Thymus (tissue), 11 donors: Measurements from ENCODE around the gene ALKBH4. TPM values are rescaled to one million over a fixed set of nuclear protein-coding genes. Genes with fewer than 3 reads are reported as not detected.
"Not testable (repeated sequence)": the region's sequence is repeated elsewhere in the genome, so short reads cannot be mapped to it uniquely, and the experiment has no call there.

ENCODE experiments used
- DNase-seq, 9 donors: peaks; one replicate each; pipeline ENCODE4 v3.0.0-alpha.2; 2013; ENCODE audit warnings: low spot score in 9 of 9, low read depth in 6 of 9, missing footprints in 1 of 9
- H3K27ac ChIP-seq, 2 donors: one replicate each; pipeline ENCODE4 v1.5.1; 2013; ENCODE audit warnings: control low read depth in 1 of 2, low read depth in 1 of 2, low read length in 1 of 2, mild to moderate bottlenecking in 1 of 2, moderate library complexity in 1 of 2
- H3K27me3 ChIP-seq, 2 donors: one replicate each; pipeline ENCODE4 v1.5.1; 2013; ENCODE audit warnings: low read length in 1 of 2; ENCODE audit not compliant: control insufficient read depth in 2 of 2, insufficient read depth in 1 of 2
- H3K36me3 ChIP-seq, 2 donors: one replicate each; pipeline ENCODE4 v1.5.1; 2013; ENCODE audit warnings: low read length in 1 of 2, mild to moderate bottlenecking in 1 of 2, moderate library complexity in 1 of 2; ENCODE audit not compliant: control insufficient read depth in 2 of 2, insufficient read depth in 2 of 2
- H3K4me1 ChIP-seq, 2 donors: one replicate each; pipeline ENCODE4 v1.5.1; 2013; ENCODE audit warnings: low read length in 2 of 2; ENCODE audit not compliant: control insufficient read depth in 2 of 2, insufficient read depth in 2 of 2
- H3K4me3 ChIP-seq, 2 donors: one replicate each; pipeline ENCODE4 v1.5.1; 2013; ENCODE audit warnings: low read length in 2 of 2, control low read depth in 1 of 2, mild to moderate bottlenecking in 1 of 2
- H3K9me3 ChIP-seq, 2 donors: one replicate each; pipeline ENCODE4 v1.5.1; 2013; ENCODE audit warnings: low read length in 1 of 2, mild to moderate bottlenecking in 1 of 2; ENCODE audit not compliant: control insufficient read depth in 2 of 2, insufficient read depth in 1 of 2
- WGBS: extraction: QIAGEN DNeasy Blood & Tissue Kit; methylation state at CpG from one replicate; pipeline ENCODE4 v1.1.7; 2013; 5-methylcytosine and 5-hydroxymethylcytosine counted together
- polyA plus RNA-seq: library from polyadenylated mRNA; stranded (reverse); fragments of 200-250 nt; gene quantifications from one replicate; pipeline ENCODE4 v1.2.3, GENCODE V29; 2013
- total RNA-seq: library from RNA; stranded (reverse); fragments of 120-200 nt; gene quantifications from one replicate; pipeline ENCODE4 v1.2.4, GENCODE V29; 2013
- donor health status: healthy.

The ALKBH4 gene
- total and polyA plus RNA-seq, 2 donors, result 10.0 to 11.4 TPM

- Histone ChIP-seq H3K27ac (no peak overlapping the region), H3K4me1 (peaks cover 7 to 39% of the 10 kb centered on the region in 2 donors), H3K4me3 (no peak overlapping the region), H3K36me3 (peaks cover 40 to 66% of the 10 kb centered on the region in 2 donors), H3K9me3 (no peaks in the 10 kb centered on the region), H3K27me3 (no peaks in the 10 kb centered on the region)
- WGBS, result 96% methylated on average over 5 of the region's 5 CpGs
- no peak for DNase-seq
These were observed 51.6 kb downstream of the ALKBH4 start for GRCh38 chr7:102413091-102413490.

GRCh38 chr7:102412548-102412947 is 52.1 kb downstream of the ALKBH4 start:
- no peaks in the 10 kb centered on the region for H3K27me3 ChIP-seq
- 76% methylated on average over 6 of the region's 6 CpGs for WGBS
- no peak overlapping the region for H3K4me3 ChIP-seq
- H3K4me1 ChIP-seq, result peaks cover 7 to 35% of the 10 kb centered on the region in 2 donors
- H3K27ac ChIP-seq, result no peak overlapping the region
- peak in 2 of 9 donors; percentile 56 to 64 for DNase-seq
- peaks cover 45 to 71% of the 10 kb centered on the region in 2 donors for H3K36me3 ChIP-seq
- no peaks in the 10 kb centered on the region for H3K9me3 ChIP-seq

- over 99% methylated on average over 5 of the region's 5 CpGs for WGBS
- Histone ChIP-seq H3K9me3 (no peaks in the 10 kb centered on the region), H3K27me3 (no peaks in the 10 kb centered on the region), H3K4me1 (peaks cover 4 to 19% of the 10 kb centered on the region in 2 donors), H3K36me3 (peaks cover 50 to 80% of the 10 kb centered on the region in 2 donors), H3K4me3 (no peak overlapping the region), H3K27ac (no peak overlapping the region)
- DNase-seq, result no peak
These were observed 53.7 kb downstream of the ALKBH4 start for GRCh38 chr7:102410918-102411317.

GRCh38 chr7:102410123-102410522 is 54.5 kb downstream of the ALKBH4 start:
- Histone ChIP-seq H3K9me3 (no peaks in the 10 kb centered on the region), H3K4me3 (no peak overlapping the region), H3K4me1 (peaks cover 4 to 11% of the 10 kb centered on the region in 2 donors), H3K36me3 (peaks cover 57 to 86% of the 10 kb centered on the region in 2 donors), H3K27ac (no peak overlapping the region), H3K27me3 (no peaks in the 10 kb centered on the region)
- no peak for DNase-seq
- 78% methylated on average over 6 of the region's 6 CpGs for WGBS

GRCh38 chr7:102409340-102409739 is 55.3 kb downstream of the ALKBH4 start:
- Histone ChIP-seq H3K4me3 (no peak overlapping the region), H3K27me3 (no peaks in the 10 kb centered on the region), H3K27ac (no peak overlapping the region), H3K4me1 (peaks cover 4 to 8% of the 10 kb centered on the region in 2 donors), H3K9me3 (no peaks in the 10 kb centered on the region), H3K36me3 (peaks cover 63 to 84% of the 10 kb centered on the region in 2 donors)
- DNase-seq, result no peak
- over 99% methylated on average over 4 of the region's 4 CpGs for WGBS

- not testable (repeated sequence) for H3K4me3 ChIP-seq, H3K9me3 ChIP-seq, H3K27me3 ChIP-seq, H3K27ac ChIP-seq, DNase-seq, H3K4me1 ChIP-seq
- H3K36me3 ChIP-seq, result peaks cover 71 to 90% of the 10 kb centered on the region in 2 donors
- WGBS, result 96% methylated on average over 6 of the region's 6 CpGs
These were observed 56.1 kb downstream of the ALKBH4 start for GRCh38 chr7:102408530-102408929.

GRCh38 chr7:102407910-102408309 is 56.8 kb downstream of the ALKBH4 start:
- Histone ChIP-seq H3K36me3 (peaks cover 77 to 91% of the 10 kb centered on the region in 2 donors), H3K27me3 (no peaks in the 10 kb centered on the region), H3K4me1 (peaks cover 4 to 7% of the 10 kb centered on the region in 2 donors), H3K9me3 (no peaks in the 10 kb centered on the region), H3K27ac (no peak overlapping the region), H3K4me3 (no peak overlapping the region)
- DNase-seq, result no peak
- WGBS, result 97% methylated on average over 6 of the region's 6 CpGs

Other genes with a start within 250 kb of the ALKBH4 start
- 0.76 TPM for gene SH2B2, start 178.0 kb downstream of the ALKBH4 start, total RNA-seq
- gene SH2B2, start 178.0 kb downstream of the ALKBH4 start, polyA plus RNA-seq, result 3.9 TPM
- gene SPDYE6, start 108.4 kb downstream of the ALKBH4 start, total RNA-seq, result not detected
- gene SPDYE6, start 108.4 kb downstream of the ALKBH4 start, polyA plus RNA-seq, result 0.16 TPM
- gene PRKRIP1, start 68.5 kb downstream of the ALKBH4 start, total RNA-seq, result 19.4 TPM
- gene PRKRIP1, start 68.5 kb downstream of the ALKBH4 start, polyA plus RNA-seq, result 54.4 TPM
- 13.6 TPM for gene ORAI2, start 31.3 kb downstream of the ALKBH4 start, total RNA-seq
- 11.6 TPM for gene ORAI2, start 31.3 kb downstream of the ALKBH4 start, polyA plus RNA-seq
- gene LRWD1, start 121 bp upstream of the ALKBH4 start, total RNA-seq, result 16.2 TPM
- gene LRWD1, start 121 bp upstream of the ALKBH4 start, polyA plus RNA-seq, result 19.9 TPM
- gene POLR2J, start 14.1 kb upstream of the ALKBH4 start, total RNA-seq, result 76.0 TPM
- gene POLR2J, start 14.1 kb upstream of the ALKBH4 start, polyA plus RNA-seq, result 67.1 TPM
- 7.2 TPM for gene RASA4B, start 52.9 kb upstream of the ALKBH4 start, total RNA-seq
- gene RASA4B, start 52.9 kb upstream of the ALKBH4 start, polyA plus RNA-seq, result 14.7 TPM
- gene UPK3BL2, start 78.8 kb upstream of the ALKBH4 start, total RNA-seq, result 2.8 TPM
- 28.2 TPM for gene UPK3BL2, start 78.8 kb upstream of the ALKBH4 start, polyA plus RNA-seq
- 0.05 TPM for gene SPDYE2, start 86.4 kb upstream of the ALKBH4 start, total RNA-seq
- gene SPDYE2, start 86.4 kb upstream of the ALKBH4 start, polyA plus RNA-seq, result 0.05 TPM
- gene POLR2J3, start 107.7 kb upstream of the ALKBH4 start, total RNA-seq, result 26.3 TPM
- 75.2 TPM for gene POLR2J3, start 107.7 kb upstream of the ALKBH4 start, polyA plus RNA-seq
- 13.6 TPM for gene RASA4, start 151.9 kb upstream of the ALKBH4 start, total RNA-seq
- gene RASA4, start 151.9 kb upstream of the ALKBH4 start, polyA plus RNA-seq, result 42.3 TPM
- gene UPK3BL1, start 177.9 kb upstream of the ALKBH4 start, total RNA-seq, result 11.5 TPM
- 256 TPM for gene UPK3BL1, start 177.9 kb upstream of the ALKBH4 start, polyA plus RNA-seq
- gene SPDYE2B, start 185.5 kb upstream of the ALKBH4 start, total RNA-seq, result not detected
- 0.02 TPM for gene SPDYE2B, start 185.5 kb upstream of the ALKBH4 start, polyA plus RNA-seq
- gene POLR2J2, start 206.8 kb upstream of the ALKBH4 start, total RNA-seq, result 1.3 TPM
- 4.8 TPM for gene POLR2J2, start 206.8 kb upstream of the ALKBH4 start, polyA plus RNA-seq